Bronchial epithelial cell (primary cell): Measurements from ENCODE around the gene BTBD19. TPM values are rescaled to one million over a fixed set of nuclear protein-coding genes. Genes with fewer than 3 reads are reported as not detected.
"Not testable (repeated sequence)": the region's sequence is repeated elsewhere in the genome, so short reads cannot be mapped to it uniquely, and the experiment has no call there.

Source experiments
- DNase-seq: peaks from one replicate; pipeline ENCODE4 v3.0.0-alpha.2; 2010; ENCODE audit warnings: low read depth
- FAIRE-seq: peaks from 2 replicates; lab custom pipeline; 2011; peaks lifted over from hg19 to GRCh38; lab: Jason Lieb, UNC
- H3K27me3 ChIP-seq: 2 replicates; pipeline ENCODE4 v1.5.1; 2011; ENCODE audit warnings: low read length; ENCODE audit not compliant: control insufficient read depth, insufficient read depth
- H3K36me3 ChIP-seq: 2 replicates; pipeline ENCODE4 v1.5.1; 2011; ENCODE audit warnings: low read length; ENCODE audit not compliant: control insufficient read depth, insufficient read depth
- H3K4me3 ChIP-seq: 2 replicates; pipeline ENCODE4 v1.5.1; 2011; ENCODE audit warnings: mild to moderate bottlenecking, low read depth, low read length, control low read depth
- total RNA-seq: library from RNA; depleted of rRNA; stranded (reverse); fragments of >200 nt; gene quantifications from 2 replicates; pipeline ENCODE4 v1.2.1, GENCODE V29; 2014
- TF ChIP-seq, protein P1 (sequence below): IDR thresholded peaks from 2 replicates; pipeline ENCODE4 v1.5.1; 2011; ENCODE audit warnings: mild to moderate bottlenecking, moderate library complexity, low read length, control low read depth, inconsistent platforms; ENCODE audit not compliant: insufficient read depth, severe bottlenecking

The BTBD19 gene, protein sequence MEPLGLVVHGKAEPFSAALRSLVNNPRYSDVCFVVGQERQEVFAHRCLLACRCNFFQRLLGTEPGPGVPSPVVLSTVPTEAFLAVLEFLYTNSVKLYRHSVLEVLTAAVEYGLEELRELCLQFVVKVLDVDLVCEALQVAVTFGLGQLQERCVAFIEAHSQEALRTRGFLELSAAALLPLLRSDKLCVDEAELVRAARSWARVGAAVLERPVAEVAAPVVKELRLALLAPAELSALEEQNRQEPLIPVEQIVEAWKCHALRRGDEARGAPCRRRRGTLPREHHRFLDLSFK
- 0.53 and 0.77 TPM in 2 replicates for total RNA-seq

GRCh38 chr1:44808063-44808937 is at the start of gene BTBD19:
TSS of gene BTBD19 (plus strand) at chr1:44808523. CDS start at chr1:44808821, 298 bp downstream.
- H3K36me3 ChIP-seq: peaks cover 22% of the 10 kb centered on the region
- TF ChIP-seq, protein P1, sequence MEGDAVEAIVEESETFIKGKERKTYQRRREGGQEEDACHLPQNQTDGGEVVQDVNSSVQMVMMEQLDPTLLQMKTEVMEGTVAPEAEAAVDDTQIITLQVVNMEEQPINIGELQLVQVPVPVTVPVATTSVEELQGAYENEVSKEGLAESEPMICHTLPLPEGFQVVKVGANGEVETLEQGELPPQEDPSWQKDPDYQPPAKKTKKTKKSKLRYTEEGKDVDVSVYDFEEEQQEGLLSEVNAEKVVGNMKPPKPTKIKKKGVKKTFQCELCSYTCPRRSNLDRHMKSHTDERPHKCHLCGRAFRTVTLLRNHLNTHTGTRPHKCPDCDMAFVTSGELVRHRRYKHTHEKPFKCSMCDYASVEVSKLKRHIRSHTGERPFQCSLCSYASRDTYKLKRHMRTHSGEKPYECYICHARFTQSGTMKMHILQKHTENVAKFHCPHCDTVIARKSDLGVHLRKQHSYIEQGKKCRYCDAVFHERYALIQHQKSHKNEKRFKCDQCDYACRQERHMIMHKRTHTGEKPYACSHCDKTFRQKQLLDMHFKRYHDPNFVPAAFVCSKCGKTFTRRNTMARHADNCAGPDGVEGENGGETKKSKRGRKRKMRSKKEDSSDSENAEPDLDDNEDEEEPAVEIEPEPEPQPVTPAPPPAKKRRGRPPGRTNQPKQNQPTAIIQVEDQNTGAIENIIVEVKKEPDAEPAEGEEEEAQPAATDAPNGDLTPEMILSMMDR: no peak
- no peak for DNase-seq
- H3K27me3 ChIP-seq: no peaks in the 10 kb centered on the region
- H3K4me3 ChIP-seq: no peak within 1 kb of the TSS
- FAIRE-seq: no peak

DNA sequence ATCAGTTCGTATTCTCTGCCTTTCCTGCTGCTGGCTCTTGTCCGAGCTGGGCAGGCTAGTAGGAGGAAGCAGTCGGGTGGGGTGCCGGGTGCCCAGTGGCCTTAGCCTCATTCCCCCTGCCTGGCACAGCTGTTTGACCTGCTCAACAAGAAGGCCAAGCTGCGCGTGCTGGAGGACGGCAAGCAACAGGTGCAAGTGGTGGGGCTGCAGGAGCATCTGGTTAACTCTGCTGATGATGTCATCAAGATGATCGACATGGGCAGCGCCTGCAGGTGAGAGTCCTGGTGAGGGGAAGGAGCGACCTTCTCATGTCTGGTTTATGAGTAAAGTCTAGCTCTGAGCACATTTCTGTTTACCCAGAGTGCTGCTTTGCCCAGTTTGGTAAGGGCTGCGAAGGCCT is 49.2 kb upstream of the BTBD19 start:
- TF ChIP-seq, protein P1: no peak
- FAIRE-seq: no peak

DNA sequence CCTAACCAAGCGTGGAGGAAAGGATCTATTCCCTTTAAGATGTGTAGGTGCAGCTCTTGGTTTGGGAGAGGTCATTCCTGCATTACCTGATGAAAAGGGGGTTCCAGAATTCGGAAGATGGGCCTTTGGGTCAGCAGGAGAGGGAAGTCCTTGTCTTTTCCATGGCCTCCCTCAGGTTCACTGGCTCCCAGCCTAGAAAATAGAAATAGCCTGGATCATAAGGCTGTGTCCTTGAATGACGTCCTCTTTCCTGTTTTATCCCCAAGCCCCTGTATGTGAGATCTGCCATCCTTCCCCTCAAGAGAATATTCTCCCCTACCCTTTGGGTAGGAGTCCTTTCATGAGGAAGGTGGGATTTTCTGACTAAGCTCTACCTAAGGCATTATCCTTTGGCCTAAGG is 47.4 kb upstream of the BTBD19 start:
- peaks cover 15% of the 10 kb centered on the region for H3K36me3 ChIP-seq
- DNase-seq: no peak
- H3K4me3 ChIP-seq: no peak overlapping the region
- no peak for FAIRE-seq
- TF ChIP-seq, protein P1: no peak
- no peaks in the 10 kb centered on the region for H3K27me3 ChIP-seq

More for the DNA sequence above, 49.2 kb upstream of the BTBD19 start:
- H3K4me3 ChIP-seq: no peak overlapping the region
- no peaks in the 10 kb centered on the region for H3K27me3 ChIP-seq
- DNase-seq: no peak
- H3K36me3 ChIP-seq: peaks cover 20% of the 10 kb centered on the region

DNA sequence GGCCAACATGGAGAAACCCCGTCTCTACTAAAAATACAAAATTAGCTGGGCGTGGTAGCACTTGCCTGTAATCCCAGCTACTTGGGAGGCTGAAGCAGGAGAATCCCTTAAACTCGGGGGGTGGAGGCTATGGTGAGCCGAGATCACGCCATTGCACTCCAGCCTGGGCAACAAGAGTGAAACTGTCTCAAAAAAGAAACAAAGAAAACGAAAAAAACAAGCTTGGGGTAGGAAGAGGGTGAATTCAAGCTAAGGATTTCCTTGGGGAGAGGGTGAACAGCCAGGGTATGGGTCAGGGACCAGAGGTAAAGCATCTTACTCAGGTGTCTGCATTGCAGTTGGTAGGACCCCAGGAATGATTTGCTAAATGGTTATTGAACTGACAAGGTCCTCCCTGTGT is 41.9 kb upstream of the BTBD19 start:
- not testable (repeated sequence) for H3K27me3 ChIP-seq, DNase-seq, FAIRE-seq, H3K4me3 ChIP-seq, H3K36me3 ChIP-seq

- Histone ChIP-seq H3K27me3 (no peaks in the 10 kb centered on the region), H3K4me3 (peak within 1 kb of the TSS; percentile 88), H3K36me3 (peaks cover 28% of the 10 kb centered on the region)
- FAIRE-seq: no peak
- peak; percentile 84 for DNase-seq
- TF ChIP-seq, protein P1: no peak
Observed at GRCh38 chr1:44775078-44775929, 33.0 kb upstream of the BTBD19 start, which contains the start of gene RPS8. TSS of gene RPS8 (plus strand) at chr1:44775540. CDS start at chr1:44775597, 57 bp downstream.
